Activated B cell treated with CpG ODN at 0.5 μM for 24 hours (primary cell): ENCODE measurements around the gene SPECC1L. TPM values are rescaled to one million over a fixed set of nuclear protein-coding genes. Genes with fewer than 3 reads are reported as not detected.

Experiments
- ATAC-seq: fragments of 200-7000 bp; cut with Tn5 transposase; one replicate; pipeline ENCODE4 v1.10.0; 2021; ENCODE audit warnings: low read depth, mild to moderate bottlenecking, moderate library complexity
- CTCF ChIA-PET: fragments of 350-600 bp; sonication (Branson Sonifier 250); formaldehyde crosslinking; loops from one replicate; lab custom pipeline; 2021; ENCODE audit warnings: antibody characterized with exemption; lab: Charles Lee
- POLR2A ChIA-PET: fragments of 350-600 bp; sonication (Branson Sonifier 250); formaldehyde crosslinking; loops from one replicate; lab custom pipeline; 2021; ENCODE audit warnings: antibody characterized with exemption; lab: Charles Lee
- DNase-seq: peaks from one replicate; pipeline ENCODE4 v3.0.0; 2022
- H3K27ac Mint-ChIP-seq: one replicate; pipeline ENCODE4 v1.8.0; 2020; ENCODE audit warnings: mixed read lengths
- H3K27me3 Mint-ChIP-seq: one replicate; pipeline ENCODE4 v1.8.0; 2021; ENCODE audit warnings: mixed read lengths
- H3K36me3 Mint-ChIP-seq: one replicate; pipeline ENCODE4 v1.8.0; 2021; ENCODE audit warnings: low read depth, mixed read lengths
- H3K4me1 Mint-ChIP-seq: one replicate; pipeline ENCODE4 v1.8.0; 2021; ENCODE audit warnings: mixed read lengths
- H3K4me3 Mint-ChIP-seq: one replicate; pipeline ENCODE4 v1.8.0; 2020; ENCODE audit warnings: mild to moderate bottlenecking, mixed read lengths
- H3K9me3 Mint-ChIP-seq: one replicate; pipeline ENCODE4 v1.8.0; 2020; ENCODE audit warnings: mixed read lengths
- intact Hi-C: fragments of 100-400 bp; cut with micrococcal nuclease; formaldehyde crosslinking; loops from one replicate; pipeline ENCODE4 v1.15.1; 2024
- total RNA-seq: library from RNA; stranded (reverse); gene quantifications from 2 replicates; pipeline ENCODE4 v1.2.3, GENCODE V29; 2022
- TF ChIP-seq, protein P1 (sequence below): fragments of 200-600 bp; IDR thresholded peaks from one replicate; pipeline ENCODE4 v1.8.0; 2022; ENCODE audit warnings: antibody characterized with exemption, mild to moderate bottlenecking

Gene SPECC1L
- total RNA-seq, 1 donor from 2014 or later, result 59.0 TPM

DNA sequence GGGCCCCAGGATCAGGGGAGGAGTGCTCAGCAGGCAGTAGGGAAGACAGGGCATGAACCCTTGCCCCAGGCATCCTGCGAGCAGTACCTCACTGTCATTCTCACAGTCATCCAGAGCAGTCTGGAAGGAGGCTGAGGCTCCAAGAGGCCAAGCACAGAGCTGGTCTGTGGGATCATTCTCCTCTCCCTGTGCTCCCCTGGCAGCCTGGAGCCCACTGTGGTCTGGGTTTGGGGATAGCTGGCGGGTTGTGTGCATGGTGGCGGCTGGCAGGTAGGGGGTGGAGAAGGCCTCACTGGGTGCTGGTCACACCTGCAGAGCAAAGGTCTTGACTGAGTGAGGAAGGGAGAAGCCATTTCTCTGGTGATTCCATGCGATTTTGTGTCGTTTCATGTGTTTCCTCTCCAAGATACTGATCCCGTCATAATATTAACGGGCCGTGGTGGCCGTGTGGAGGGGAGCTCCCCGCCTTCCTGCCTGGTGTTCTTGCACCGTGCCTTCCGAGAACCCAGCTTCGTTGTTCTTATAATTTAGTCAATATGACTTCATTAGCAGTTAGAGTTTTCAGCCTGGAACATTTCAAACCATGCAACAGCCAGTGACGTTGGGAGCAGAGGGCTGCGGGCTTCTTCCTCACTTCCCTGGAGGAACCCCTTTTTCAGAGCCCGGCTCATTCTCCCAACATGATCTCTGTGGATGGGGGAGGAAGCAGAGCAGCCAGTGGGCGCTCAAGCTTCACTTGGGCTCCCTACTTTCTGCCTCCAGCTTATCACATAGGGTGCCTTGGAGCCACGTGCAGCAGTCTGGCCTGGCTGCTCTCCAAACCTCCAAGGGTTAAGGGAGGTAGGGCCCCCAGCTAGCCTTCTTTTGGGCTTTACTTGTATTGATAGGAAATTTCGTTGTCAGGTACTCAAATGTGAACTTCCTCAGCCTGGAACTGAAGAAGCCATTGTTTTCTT lies 136.0 kb downstream of the SPECC1L start:
- TF ChIP-seq, protein P1, sequence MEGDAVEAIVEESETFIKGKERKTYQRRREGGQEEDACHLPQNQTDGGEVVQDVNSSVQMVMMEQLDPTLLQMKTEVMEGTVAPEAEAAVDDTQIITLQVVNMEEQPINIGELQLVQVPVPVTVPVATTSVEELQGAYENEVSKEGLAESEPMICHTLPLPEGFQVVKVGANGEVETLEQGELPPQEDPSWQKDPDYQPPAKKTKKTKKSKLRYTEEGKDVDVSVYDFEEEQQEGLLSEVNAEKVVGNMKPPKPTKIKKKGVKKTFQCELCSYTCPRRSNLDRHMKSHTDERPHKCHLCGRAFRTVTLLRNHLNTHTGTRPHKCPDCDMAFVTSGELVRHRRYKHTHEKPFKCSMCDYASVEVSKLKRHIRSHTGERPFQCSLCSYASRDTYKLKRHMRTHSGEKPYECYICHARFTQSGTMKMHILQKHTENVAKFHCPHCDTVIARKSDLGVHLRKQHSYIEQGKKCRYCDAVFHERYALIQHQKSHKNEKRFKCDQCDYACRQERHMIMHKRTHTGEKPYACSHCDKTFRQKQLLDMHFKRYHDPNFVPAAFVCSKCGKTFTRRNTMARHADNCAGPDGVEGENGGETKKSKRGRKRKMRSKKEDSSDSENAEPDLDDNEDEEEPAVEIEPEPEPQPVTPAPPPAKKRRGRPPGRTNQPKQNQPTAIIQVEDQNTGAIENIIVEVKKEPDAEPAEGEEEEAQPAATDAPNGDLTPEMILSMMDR, result no peak
- Mint-ChIP-seq H3K27me3 (no peaks in the 10 kb centered on the region), H3K4me3 (no peak overlapping the region), H3K36me3 (peaks cover 40% of the 10 kb centered on the region), H3K4me1 (peaks cover 49% of the 10 kb centered on the region), H3K27ac (no peak overlapping the region), H3K9me3 (no peaks in the 10 kb centered on the region)
- CTCF ChIA-PET, result no interaction called here
- no peak for ATAC-seq
- intact Hi-C loops, result no loop called here
- POLR2A ChIA-PET, result no interaction called here
- DNase-seq, result no peak

DNA sequence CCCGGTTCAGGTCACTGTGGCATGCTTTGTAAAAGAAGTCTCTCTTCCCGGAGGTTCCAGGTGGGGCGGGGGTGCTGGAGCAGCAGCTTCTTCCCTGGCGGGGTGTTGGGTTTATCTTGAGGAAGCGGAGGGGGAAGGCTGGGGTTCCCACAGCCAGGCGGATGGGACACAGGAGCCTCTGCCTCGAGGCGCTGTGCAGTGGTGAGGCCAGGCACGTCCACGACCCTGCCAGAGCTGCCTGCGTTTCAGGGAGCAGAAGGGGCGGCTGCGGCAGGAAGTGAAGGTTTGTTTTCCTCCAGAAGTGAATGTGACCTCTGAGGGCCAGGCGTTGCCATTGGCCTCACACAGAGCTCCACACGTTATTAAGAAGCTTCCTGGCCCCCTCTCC lies 136.6 kb downstream of the SPECC1L start:
- no peak for DNase-seq
- intact Hi-C loops, result no loop called here
- ATAC-seq, result no peak
- peaks cover 44% of the 10 kb centered on the region for H3K36me3 Mint-ChIP-seq
- TF ChIP-seq, protein P1, result no peak
- H3K27me3 Mint-ChIP-seq, result no peaks in the 10 kb centered on the region
- H3K4me3 Mint-ChIP-seq, result no peak overlapping the region
- POLR2A ChIA-PET, result no interaction called here
- CTCF ChIA-PET, result no interaction called here
- H3K4me1 Mint-ChIP-seq, result peaks cover 43% of the 10 kb centered on the region
- H3K9me3 Mint-ChIP-seq, result no peaks in the 10 kb centered on the region
- peak overlapping the region; percentile 12 for H3K27ac Mint-ChIP-seq

DNA sequence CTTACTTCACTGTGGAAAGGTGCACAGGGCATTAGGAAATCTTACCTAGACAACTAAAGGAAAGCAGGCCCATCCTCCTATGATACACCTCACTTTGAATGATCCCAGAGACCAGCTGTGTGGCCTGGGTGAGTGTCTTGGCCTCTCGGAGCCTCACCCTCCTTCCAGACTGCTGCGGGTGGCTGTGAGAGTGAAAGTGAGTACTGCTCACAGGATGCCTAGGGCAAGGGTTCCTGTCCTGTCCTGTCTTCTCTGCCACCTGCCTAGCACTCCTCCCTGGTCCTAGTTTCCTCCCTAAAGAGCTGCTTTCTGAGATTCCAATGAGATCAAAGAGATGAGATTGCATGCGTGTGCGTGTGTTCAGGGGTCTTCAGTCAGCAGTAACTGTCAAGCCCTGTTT lies 137.3 kb downstream of the SPECC1L start:
- H3K27me3 Mint-ChIP-seq, result no peaks in the 10 kb centered on the region
- DNase-seq (no peak), ATAC-seq (no peak)
- peaks cover 36% of the 10 kb centered on the region for H3K4me1 Mint-ChIP-seq
- no peak overlapping the region for H3K4me3 Mint-ChIP-seq
- POLR2A ChIA-PET, result no interaction called here
- peak overlapping the region; percentile 3 for H3K27ac Mint-ChIP-seq
- intact Hi-C loops, result no loop called here
- TF ChIP-seq, protein P1, result no peak
- peaks cover 48% of the 10 kb centered on the region for H3K36me3 Mint-ChIP-seq
- H3K9me3 Mint-ChIP-seq, result no peaks in the 10 kb centered on the region
- CTCF ChIA-PET, result no interaction called here

DNA sequence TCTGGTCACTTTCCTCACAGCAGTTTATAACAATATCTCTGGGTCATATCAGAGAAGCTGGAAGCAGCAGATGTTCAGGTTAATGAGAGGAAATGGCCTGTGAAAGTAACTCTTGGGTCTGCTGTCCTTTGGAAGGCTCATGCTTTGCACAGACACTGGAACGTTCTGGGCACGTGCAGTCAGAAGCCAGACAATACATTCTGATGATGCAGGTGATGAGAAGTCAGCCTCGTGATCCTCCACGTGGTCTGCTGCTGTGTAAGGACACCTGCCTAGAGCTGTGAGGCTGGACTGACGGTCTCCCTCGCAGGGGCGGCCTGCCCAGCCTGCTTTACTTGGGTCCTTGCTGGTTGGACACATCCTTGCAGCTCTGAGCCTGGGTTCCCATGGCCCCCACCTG lies 138.0 kb downstream of the SPECC1L start:
- H3K36me3 Mint-ChIP-seq, result peaks cover 52% of the 10 kb centered on the region
- intact Hi-C loops, result no loop called here
- CTCF ChIA-PET, result no interaction called here
- TF ChIP-seq, protein P1, result no peak
- no peaks in the 10 kb centered on the region for H3K9me3 Mint-ChIP-seq
- no peak for ATAC-seq
- H3K27ac Mint-ChIP-seq, result no peak overlapping the region
- H3K4me1 Mint-ChIP-seq, result peaks cover 30% of the 10 kb centered on the region
- H3K27me3 Mint-ChIP-seq, result no peaks in the 10 kb centered on the region
- POLR2A ChIA-PET, result no interaction called here
- DNase-seq, result no peak
- no peak overlapping the region for H3K4me3 Mint-ChIP-seq

DNA sequence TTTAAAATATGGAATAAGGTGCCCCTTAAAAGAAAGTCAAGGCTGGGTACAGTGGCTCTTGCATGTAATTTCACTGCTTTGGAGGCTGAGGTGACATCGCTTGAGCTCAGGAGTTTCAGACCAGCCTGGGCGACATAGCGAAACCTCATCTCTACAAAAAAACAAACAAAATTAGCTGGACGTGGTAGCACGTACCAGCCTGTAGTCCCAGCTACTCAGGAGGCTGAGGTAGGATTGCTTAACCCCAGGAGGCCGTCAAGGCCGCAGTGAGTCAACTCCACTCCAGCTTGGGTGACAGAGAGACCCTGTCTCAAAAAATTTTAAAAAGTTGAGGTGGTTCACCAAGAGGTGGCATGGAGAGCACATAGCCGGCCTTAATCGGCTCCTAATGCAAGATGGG lies 139.1 kb downstream of the SPECC1L start:
- ATAC-seq (no peak), DNase-seq (no peak)
- intact Hi-C loops, result no loop called here
- Mint-ChIP-seq H3K27me3 (no peaks in the 10 kb centered on the region), H3K4me3 (no peak overlapping the region), H3K36me3 (peaks cover 50% of the 10 kb centered on the region), H3K27ac (no peak overlapping the region), H3K4me1 (peaks cover 19% of the 10 kb centered on the region), H3K9me3 (no peaks in the 10 kb centered on the region)
- CTCF ChIA-PET, result no interaction called here
- TF ChIP-seq, protein P1, result no peak
- POLR2A ChIA-PET, result no interaction called here
